ENCODE results near the gene ZFAND6.

- TF ChIP-seq CTCF (IDR thresholded peaks at IDR 0.05; ENCODE audit: poor library complexity) (no peak), EZH2phosphoT487 (IDR thresholded peaks at IDR 0.05; ENCODE audit: low read depth, severe bottlenecking, unreplicated experiment) (no peak)
Observed at GRCh38 chr15:80127911-80128310, 68.4 kb downstream of the ZFAND6 start.
